IMR-90 (cell line): ENCODE data around the gene MS4A6E. TPM values are rescaled to one million over a fixed set of nuclear protein-coding genes. Genes with fewer than 3 reads are reported as not detected.

ENCODE experiments used
- ATAC-seq: fragments of 200-7000 bp; cut with Tn5 transposase; 2 replicates; pipeline ENCODE4 v1.9.1; 2020; ENCODE audit warnings: low read depth, mild to moderate bottlenecking, moderate library complexity
- BruUV-seq: library from RNA; stranded (reverse); fragments of 400-500 nt; replicated peaks from 2 replicates; lab custom pipeline; 2021; lab: Mats Ljungman, UMichigan
- CTCF ChIA-PET: fragments of 300-600 bp; formaldehyde crosslinking; extraction: SDS; loops from one replicate; lab custom pipeline; 2021; ENCODE audit warnings: antibody characterized with exemption; lab: Yijun Ruan, JAX
- POLR2A ChIA-PET: fragments of 300-600 bp; sonication (Branson Sonifier 250); formaldehyde crosslinking; loops from one replicate; lab custom pipeline; 2022; ENCODE audit warnings: antibody characterized with exemption; ENCODE audit not compliant: unreplicated experiment; lab: Charles Lee
- DNase-seq: peaks from one replicate; pipeline ENCODE4 v3.0.0; 2013
- H2AFZ ChIP-seq: replicated peaks from 2 replicates; pipeline ENCODE3; 2013; ENCODE audit warnings: low read length, mild to moderate bottlenecking; ENCODE audit not compliant: poor library complexity
- H2AK5ac ChIP-seq: 2 replicates; pipeline ENCODE4 v1.6.1; 2013; ENCODE audit warnings: low read depth, low read length, inconsistent platforms
- H2AK9ac ChIP-seq: replicated peaks from 2 replicates; pipeline ENCODE3; 2013; ENCODE audit warnings: mild to moderate bottlenecking, low read depth, low read length, moderate library complexity; ENCODE audit not compliant: poor library complexity
- H2BK120ac ChIP-seq: 2 replicates; pipeline ENCODE4 v1.6.1; 2013; ENCODE audit warnings: low read depth, low read length, inconsistent platforms
- H2BK15ac ChIP-seq: 3 replicates; pipeline ENCODE4 v1.6.1; 2013; ENCODE audit warnings: low read depth, low read length, inconsistent platforms
- H2BK20ac ChIP-seq: 2 replicates; pipeline ENCODE4 v1.6.1; 2013; ENCODE audit warnings: low read depth, mild to moderate bottlenecking, inconsistent platforms, low read length, moderate library complexity
- H2BK5ac ChIP-seq: 2 replicates; pipeline ENCODE4 v1.6.1; 2013; ENCODE audit warnings: mild to moderate bottlenecking, low read depth, low read length, inconsistent platforms; ENCODE audit not compliant: poor library complexity, severe bottlenecking
- H3K14ac ChIP-seq: replicated peaks from 2 replicates; pipeline ENCODE4 v1.6.1; 2013; ENCODE audit warnings: low read depth, low read length, inconsistent platforms
- H3K18ac ChIP-seq: 2 replicates; pipeline ENCODE4 v1.6.1; 2013; ENCODE audit warnings: low read depth, low read length, control low read depth
- H3K23ac ChIP-seq: 2 replicates; pipeline ENCODE4 v1.6.1; 2013; ENCODE audit warnings: low read depth, low read length, inconsistent platforms
- H3K27ac ChIP-seq: 2 replicates; pipeline ENCODE4 v1.5.1; 2013; ENCODE audit warnings: mild to moderate bottlenecking, control low read depth, low read length; ENCODE audit not compliant: insufficient read depth
- H3K27me3 ChIP-seq: 2 replicates; pipeline ENCODE4 v1.6.1; 2013; ENCODE audit warnings: low read length; ENCODE audit not compliant: control insufficient read depth, insufficient read depth
- H3K36me3 ChIP-seq: 2 replicates; pipeline ENCODE4 v1.6.1; 2013; ENCODE audit warnings: low read length, mixed read lengths; ENCODE audit not compliant: control insufficient read depth, insufficient read depth
- H3K4ac ChIP-seq: 2 replicates; pipeline ENCODE4 v1.6.1; 2013; ENCODE audit warnings: low read depth, low read length, inconsistent platforms
- H3K4me1 ChIP-seq: 2 replicates; pipeline ENCODE4 v1.6.1; 2013; ENCODE audit warnings: low read length, mixed read lengths; ENCODE audit not compliant: control insufficient read depth, insufficient read depth
- H3K4me2 ChIP-seq: 2 replicates; pipeline ENCODE4 v1.6.1; 2013; ENCODE audit warnings: low read depth, mild to moderate bottlenecking, control low read depth, low read length, moderate library complexity
- H3K4me3 ChIP-seq: 2 replicates; pipeline ENCODE4 v1.5.1; 2013; ENCODE audit warnings: low read depth, mild to moderate bottlenecking, control low read depth, low read length, moderate library complexity; ENCODE audit not compliant: insufficient read depth
- H3K56ac ChIP-seq: 2 replicates; pipeline ENCODE4 v1.6.1; 2013; ENCODE audit warnings: low read length, inconsistent platforms; ENCODE audit not compliant: insufficient read depth; ENCODE audit errors: extremely low read depth
- H3K79me1 ChIP-seq, 2 experiments: 2 replicates each; pipeline ENCODE4 v1.6.1; 2013; ENCODE audit warnings: low read length in 2 of 2, inconsistent platforms in 1 of 2, low read depth in 1 of 2
- H3K9ac ChIP-seq: 2 replicates; pipeline ENCODE4 v1.6.1; 2013; ENCODE audit warnings: low read depth, low read length, control low read depth
- H3K9me1 ChIP-seq: 2 replicates; pipeline ENCODE4 v1.6.1; 2013; ENCODE audit warnings: low read length, inconsistent platforms; ENCODE audit not compliant: insufficient read depth
- H3K9me3 ChIP-seq: 2 replicates; pipeline ENCODE4 v1.6.1; 2013; ENCODE audit warnings: low read length; ENCODE audit not compliant: control insufficient read depth, insufficient read depth
- H4K20me1 ChIP-seq: 2 replicates; pipeline ENCODE4 v1.6.1; 2013; ENCODE audit warnings: low read length, inconsistent platforms; ENCODE audit not compliant: insufficient read depth
- H4K5ac ChIP-seq: 2 replicates; pipeline ENCODE4 v1.6.1; 2013; ENCODE audit warnings: mild to moderate bottlenecking, low read depth, low read length, control low read depth
- H4K8ac ChIP-seq, 2 experiments: 2 replicates each; pipeline ENCODE4 v1.6.1; 2013; ENCODE audit warnings: low read depth in 2 of 2, low read length in 2 of 2, control low read depth in 1 of 2, inconsistent platforms in 1 of 2
- H4K91ac ChIP-seq: 2 replicates; pipeline ENCODE4 v1.6.1; 2013; ENCODE audit warnings: low read depth, low read length, inconsistent platforms; ENCODE audit not compliant: insufficient read depth
- BHLHE40 ChIP-seq: fragments of 150-350 bp; IDR thresholded peaks from 2 replicates; pipeline ENCODE4 v1.6.1; 2016; ENCODE audit warnings: mild to moderate bottlenecking, low read depth, low read length
- CEBPB ChIP-seq: IDR thresholded peaks from 2 replicates; pipeline ENCODE4 v1.6.1; 2012; ENCODE audit warnings: low read depth, low read length, improper control_type of control experiment
- FOS ChIP-seq: fragments of 150-350 bp; IDR thresholded peaks from 2 replicates; pipeline ENCODE4 v1.6.1; 2016; ENCODE audit warnings: low read depth, low read length
- MAFK ChIP-seq: IDR thresholded peaks from 2 replicates; pipeline ENCODE4 v1.6.1; 2012; ENCODE audit warnings: low read depth, low read length, improper control_type of control experiment
- NFE2L2 ChIP-seq: fragments of 150-350 bp; IDR thresholded peaks from 2 replicates; pipeline ENCODE4 v1.6.1; 2016; ENCODE audit warnings: low read depth, mild to moderate bottlenecking, low read length
- RAD21 ChIP-seq: IDR thresholded peaks from 2 replicates; pipeline ENCODE4 v1.6.1; 2012; ENCODE audit warnings: low read length, improper control_type of control experiment
- SMC3 ChIP-seq: fragments of 150-350 bp; IDR thresholded peaks from 2 replicates; pipeline ENCODE4 v1.6.1; 2016; ENCODE audit warnings: low read depth, mild to moderate bottlenecking, antibody characterized with exemption, low read length, moderate library complexity
- USF2 ChIP-seq: fragments of 150-350 bp; IDR thresholded peaks from 2 replicates; pipeline ENCODE4 v1.6.1; 2017; ENCODE audit warnings: mild to moderate bottlenecking, antibody characterized with exemption, low read length, low read depth
- WGBS, 2 experiments: methylation state at CpG; one replicate each; pipeline versions ENCODE4 v1.1.5 to v1.1.7; 2013; ENCODE audit warnings: missing lambda C conversion rate in 2 of 2; ENCODE audit not compliant: insufficient read length in 1 of 2; ENCODE audit errors: extremely low coverage in 2 of 2; 5-methylcytosine and 5-hydroxymethylcytosine counted together
- dilution Hi-C: fragments of 300-500 bp; cut with HindIII; formaldehyde crosslinking; loops from one replicate; pipeline ENCODE4 v1.14.3; 2018; ENCODE audit warnings: low sequenced_read_pairs; ENCODE audit not compliant: unreplicated experiment
- in situ Hi-C: fragments of 300-500 bp; cut with MboI; formaldehyde crosslinking; loops from 3 replicates; pipeline ENCODE4 v1.14.3; 2019; ENCODE audit warnings: low sequenced_read_pairs, inconsistent platforms, mixed read lengths
- intact Hi-C: fragments of 100-400 bp; cut with micrococcal nuclease; formaldehyde crosslinking; loops from 2 replicates; pipeline ENCODE4 v1.10.0; 2022
- polyA plus RNA-seq, 3 experiments: library from polyadenylated mRNA; depleted of rRNA; stranded (reverse); fragments of >200 nt; gene quantifications; 2 replicates each; pipeline ENCODE4 v1.2.3, GENCODE V29; 2012; ENCODE audit warnings: low replicate concordance in 1 of 3
- total RNA-seq: library from RNA; depleted of rRNA; stranded (reverse); fragments of >200 nt; gene quantifications from 2 replicates; pipeline ENCODE4 v1.2.3, GENCODE V29; 2012

MS4A6E gene
- total and polyA plus RNA-seq, 2 of the 4 experiments (the other 2 are of a cell fraction) = not detected

DNA sequence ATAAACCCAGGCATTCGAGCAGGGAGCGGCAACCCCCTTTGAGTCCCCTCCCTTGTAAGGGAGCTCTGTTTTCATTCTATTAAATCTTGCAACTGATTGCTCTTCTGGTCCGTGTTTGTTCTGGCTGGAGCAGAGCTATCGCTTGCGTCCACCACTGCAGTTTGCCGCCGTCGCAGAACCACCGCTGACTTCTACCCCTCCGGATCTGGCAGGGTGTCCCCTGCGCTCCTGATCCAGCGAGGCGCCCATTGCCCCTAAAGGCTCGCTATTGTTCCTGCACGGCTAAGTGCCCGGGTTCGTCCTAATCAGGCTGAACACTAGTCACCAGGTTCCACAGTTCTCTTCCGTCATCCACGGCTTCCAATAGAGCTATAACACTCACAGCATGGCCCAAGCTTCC is 40.8 kb downstream of the MS4A6E start:
- Histone ChIP-seq H2AK9ac (no peak overlapping the region), H2BK20ac (no peak overlapping the region), H3K9ac (no peak overlapping the region), H2BK15ac (no peak overlapping the region), H4K8ac (no peak overlapping the region), H4K5ac (no peak overlapping the region), H4K20me1 (no peaks in the 10 kb centered on the region), H3K79me1 (no peaks in the 10 kb centered on the region), H3K14ac (no peak overlapping the region), H2AK5ac (no peak overlapping the region), H3K9me3 (no peaks in the 10 kb centered on the region), H3K4me3 (no peak overlapping the region), H3K27me3 (no peaks in the 10 kb centered on the region), H2BK5ac (no peak overlapping the region), H3K4me2 (no peak overlapping the region), H4K91ac (no peak overlapping the region), H3K4ac (no peak overlapping the region), H3K18ac (no peak overlapping the region), H3K4me1 (no peaks in the 10 kb centered on the region), H3K36me3 (no peaks in the 10 kb centered on the region), H3K23ac (no peak overlapping the region), H2BK120ac (no peak overlapping the region), H2AFZ (no peak overlapping the region), H3K56ac (no peak overlapping the region), H3K9me1 (no peaks in the 10 kb centered on the region), H3K27ac (no peak overlapping the region)
- TF ChIP-seq FOS (no peak), BHLHE40 (no peak), SMC3 (no peak), MAFK (no peak), NFE2L2 (no peak), USF2 (no peak), RAD21 (no peak), CEBPB (no peak)
- 79% methylated on average over 8 of the region's 19 CpGs; no CpG with 5 or more reads in 1 of the 2 experiments for WGBS, 2 experiments
- dilution Hi-C loops = no loop called here
- ChIA-PET POLR2A (no interaction called here), CTCF (no interaction called here)
- DNase-seq (no peak), ATAC-seq (no peak)
- intact Hi-C loops = no loop called here
- BruUV-seq = no TSS peak
- in situ Hi-C loops = no loop called here
